PC-9 (cell line): ENCODE results near the gene SUN1.

Experiments
- EZH2 ChIP-seq: fragments of 200-600 bp; sonication (generic); IDR thresholded peaks from 2 replicates; pipeline ENCODE4 v1.8.0; 2017; ENCODE audit warnings: antibody characterized with exemption, low read depth
- TF ChIP-seq, protein P1 (sequence below): fragments of 200-600 bp; sonication (generic); conservative IDR thresholded peaks from 2 replicates; pipeline ENCODE4 v1.6.1; 2017; ENCODE audit warnings: mixed run types, antibody characterized with exemption, mild to moderate bottlenecking, moderate library complexity

GRCh38 chr7:879706-880105 lies 47.4 kb downstream of the SUN1 start:
- TF ChIP-seq, protein P1, sequence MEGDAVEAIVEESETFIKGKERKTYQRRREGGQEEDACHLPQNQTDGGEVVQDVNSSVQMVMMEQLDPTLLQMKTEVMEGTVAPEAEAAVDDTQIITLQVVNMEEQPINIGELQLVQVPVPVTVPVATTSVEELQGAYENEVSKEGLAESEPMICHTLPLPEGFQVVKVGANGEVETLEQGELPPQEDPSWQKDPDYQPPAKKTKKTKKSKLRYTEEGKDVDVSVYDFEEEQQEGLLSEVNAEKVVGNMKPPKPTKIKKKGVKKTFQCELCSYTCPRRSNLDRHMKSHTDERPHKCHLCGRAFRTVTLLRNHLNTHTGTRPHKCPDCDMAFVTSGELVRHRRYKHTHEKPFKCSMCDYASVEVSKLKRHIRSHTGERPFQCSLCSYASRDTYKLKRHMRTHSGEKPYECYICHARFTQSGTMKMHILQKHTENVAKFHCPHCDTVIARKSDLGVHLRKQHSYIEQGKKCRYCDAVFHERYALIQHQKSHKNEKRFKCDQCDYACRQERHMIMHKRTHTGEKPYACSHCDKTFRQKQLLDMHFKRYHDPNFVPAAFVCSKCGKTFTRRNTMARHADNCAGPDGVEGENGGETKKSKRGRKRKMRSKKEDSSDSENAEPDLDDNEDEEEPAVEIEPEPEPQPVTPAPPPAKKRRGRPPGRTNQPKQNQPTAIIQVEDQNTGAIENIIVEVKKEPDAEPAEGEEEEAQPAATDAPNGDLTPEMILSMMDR = no peak
- no peak for TF ChIP-seq EZH2
